HEK293T (cell line): Measurements from ENCODE around the gene STAT4.

Experiments used
- ARNT ChIP-seq: fragments of 450-650 bp; IDR thresholded peaks from 2 replicates; pipeline ENCODE4 v1.6.1; 2017; ENCODE audit warnings: mild to moderate bottlenecking
- FOXA1 ChIP-seq: fragments of 450-650 bp; IDR thresholded peaks from 2 replicates; pipeline ENCODE4 v1.6.1; 2016; ENCODE audit warnings: mild to moderate bottlenecking
- FOXM1 ChIP-seq: fragments of 450-650 bp; IDR thresholded peaks from 2 replicates; pipeline ENCODE4 v1.6.1; 2017; ENCODE audit warnings: mild to moderate bottlenecking, borderline replicate concordance
- HDGF ChIP-seq: fragments of 450-650 bp; IDR thresholded peaks from 2 replicates; pipeline ENCODE4 v1.6.1; 2017; ENCODE audit warnings: antibody characterized with exemption, borderline replicate concordance
- SP1 ChIP-seq: fragments of 450-650 bp; IDR thresholded peaks from 2 replicates; pipeline ENCODE4 v1.6.1; 2017
- TARDBP ChIP-seq: fragments of 450-650 bp; IDR thresholded peaks from 2 replicates; pipeline ENCODE4 v1.6.1; 2016
- ZNF384 ChIP-seq: fragments of 450-650 bp; IDR thresholded peaks from 2 replicates; pipeline ENCODE4 v1.6.1; 2016

- TF ChIP-seq ZNF384: no peak
- TF ChIP-seq FOXM1: no peak
- no peak for TF ChIP-seq HDGF
- no peak for TF ChIP-seq TARDBP
- TF ChIP-seq SP1: no peak
- TF ChIP-seq ARNT: no peak
- no peak for TF ChIP-seq FOXA1
Measured at GRCh38 chr2:191038741-191039140, 112.1 kb downstream of the STAT4 start.
